Jurkat, Clone E6-1 (cell line): Measurements from ENCODE around the gene ZBTB7C.
"Not testable (repeated sequence)": the region's sequence is repeated elsewhere in the genome, so short reads cannot be mapped to it uniquely, and the experiment has no call there.

ENCODE experiments used
- DNase-seq: peaks from one replicate; pipeline ENCODE4 v3.0.0-alpha.2; 2011; ENCODE audit warnings: low read depth, low spot score
- H3K4me3 ChIP-seq: 2 replicates; pipeline ENCODE4 v1.5.1; 2011; ENCODE audit warnings: mild to moderate bottlenecking, low read length, control low read depth, moderate library complexity

ZBTB7C gene

DNA sequence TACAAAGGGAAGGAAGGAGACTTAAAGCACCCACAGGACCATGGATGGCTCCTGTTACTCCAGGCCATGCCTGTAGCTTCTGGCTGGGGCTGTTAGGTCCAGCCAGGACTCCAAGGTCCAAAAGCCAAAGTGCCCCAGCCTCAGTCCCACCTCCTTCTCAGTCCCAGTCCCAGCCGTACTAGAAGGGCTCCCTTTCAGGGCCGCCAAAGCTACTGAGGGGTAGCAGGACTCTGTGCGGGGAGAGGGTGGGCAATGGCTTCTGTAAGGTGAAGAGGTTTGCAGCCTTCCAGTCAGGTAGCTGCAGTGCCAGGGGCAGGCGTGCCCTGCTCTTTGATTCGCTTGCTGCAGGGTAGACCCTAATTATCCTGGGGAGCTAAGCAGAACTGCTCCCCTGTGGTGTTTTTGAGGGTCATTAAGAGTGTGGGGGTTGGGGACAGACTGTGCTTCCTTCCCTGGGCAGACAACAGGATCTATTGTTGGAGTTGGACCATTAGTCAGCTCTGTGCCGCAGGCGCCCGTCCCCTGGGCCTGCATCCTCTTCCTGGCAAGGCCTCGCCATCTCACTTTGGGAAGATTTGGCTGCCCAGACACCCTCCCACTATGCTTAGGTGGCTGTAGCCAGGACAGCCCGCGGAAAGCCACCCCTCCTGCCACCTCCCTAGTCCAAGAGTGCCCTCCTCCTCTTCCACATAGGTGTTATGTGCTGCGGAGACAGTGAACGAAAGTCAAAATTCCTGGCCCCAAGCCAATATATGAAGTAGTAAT lies 118.8 kb downstream of the ZBTB7C start:
- DNase-seq, result no peak
- no peak overlapping the region for H3K4me3 ChIP-seq

DNA sequence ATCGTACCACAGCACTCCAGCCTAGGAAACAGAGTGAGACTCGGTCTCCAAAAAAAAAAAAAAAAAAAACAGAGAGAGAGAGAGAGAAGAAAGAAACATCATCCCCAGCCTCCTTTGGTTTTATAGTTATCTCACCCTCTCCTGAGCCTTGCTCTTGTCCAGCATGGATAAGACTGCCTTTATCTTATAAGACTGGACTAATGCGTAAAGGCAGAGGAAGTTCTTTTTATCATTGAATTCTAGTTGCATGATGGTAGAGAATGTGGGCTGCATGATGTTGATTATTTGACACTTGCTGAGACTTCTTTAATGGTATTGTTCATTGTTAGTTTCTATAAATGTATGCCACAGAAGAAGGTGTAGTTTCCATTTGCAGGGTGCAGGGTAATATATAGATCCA lies 124.4 kb downstream of the ZBTB7C start:
- H3K4me3 ChIP-seq, result no peak overlapping the region
- DNase-seq, result no peak

DNA sequence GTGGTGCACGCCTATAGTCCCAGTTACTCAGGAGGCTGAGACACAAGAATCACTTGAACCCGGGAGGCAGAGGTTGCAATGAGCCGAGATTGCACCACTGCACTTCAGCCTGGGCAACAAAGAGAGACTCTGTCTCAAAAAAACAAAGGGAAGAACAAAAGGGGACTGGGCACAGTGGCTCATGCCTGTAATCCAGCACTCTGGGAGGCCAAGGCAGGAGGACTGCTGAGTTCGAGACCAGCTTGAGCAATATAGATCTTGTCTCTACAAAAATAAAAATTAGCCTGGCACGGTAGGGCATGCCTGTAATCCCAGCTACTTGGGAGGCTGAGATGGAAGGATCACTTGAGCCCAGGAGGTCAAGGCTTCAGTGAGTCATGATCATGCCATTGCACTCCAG lies 125.2 kb downstream of the ZBTB7C start:
- not testable (repeated sequence) for DNase-seq, H3K4me3 ChIP-seq

DNA sequence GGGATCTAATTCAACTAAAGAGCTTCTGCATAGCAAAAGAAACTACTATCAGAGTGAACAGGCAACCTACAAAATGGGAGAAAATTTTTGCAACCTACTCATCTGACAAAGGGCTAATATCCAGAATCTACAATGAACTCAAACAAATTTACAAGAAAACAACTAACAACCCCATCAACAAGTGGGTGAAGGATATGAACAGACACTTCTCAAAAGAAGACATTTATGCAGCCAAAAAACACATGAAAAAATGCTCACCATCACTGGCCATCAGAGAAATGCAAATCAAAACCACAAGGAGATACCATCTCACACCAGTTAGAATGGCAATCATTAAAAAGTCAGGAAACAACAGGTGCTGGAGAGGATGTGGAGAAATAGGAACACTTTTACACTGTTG lies 127.7 kb downstream of the ZBTB7C start:
- DNase-seq, H3K4me3 ChIP-seq: not testable (repeated sequence)

DNA sequence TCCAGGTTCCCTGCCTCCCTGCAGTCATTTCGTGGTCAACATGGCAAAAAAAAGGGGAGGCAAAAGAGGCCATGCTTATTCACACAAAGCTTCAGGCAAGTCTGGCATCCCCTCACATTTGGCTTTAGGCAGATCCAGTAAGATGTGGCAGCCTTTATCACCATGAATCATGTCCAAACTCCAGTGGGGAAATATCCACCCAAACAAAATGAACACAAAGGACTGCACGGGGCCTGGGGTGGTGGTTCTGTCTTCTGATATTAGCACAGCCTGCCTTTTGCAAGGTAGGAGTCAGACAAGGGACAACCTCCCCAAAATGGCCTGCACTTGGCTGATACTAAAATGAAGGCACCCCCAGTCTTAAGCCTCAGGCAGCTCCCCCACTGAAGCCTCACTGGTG lies 129.9 kb downstream of the ZBTB7C start:
- H3K4me3 ChIP-seq, result no peak overlapping the region
- no peak for DNase-seq

DNA sequence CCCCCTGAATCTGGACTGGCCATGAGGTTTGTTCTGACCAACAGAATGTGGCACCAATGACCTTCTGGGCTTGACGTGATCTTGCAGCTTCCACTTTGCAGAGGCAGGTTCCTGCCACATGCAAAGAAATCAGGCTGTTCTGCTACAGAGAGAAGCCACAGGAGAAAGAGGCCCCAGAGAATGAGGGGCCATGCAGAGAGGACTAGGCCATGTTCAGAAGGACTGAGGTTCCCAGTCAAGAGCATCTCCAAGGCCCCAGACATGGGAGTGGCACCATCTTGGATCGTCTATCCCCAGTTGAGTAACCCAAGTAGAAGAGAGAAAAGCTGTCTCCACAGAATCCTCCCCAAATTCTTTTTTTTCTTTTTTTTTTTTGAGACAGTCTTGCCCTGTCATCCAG lies 131.1 kb downstream of the ZBTB7C start:
- no peak for DNase-seq
- no peak overlapping the region for H3K4me3 ChIP-seq

DNA sequence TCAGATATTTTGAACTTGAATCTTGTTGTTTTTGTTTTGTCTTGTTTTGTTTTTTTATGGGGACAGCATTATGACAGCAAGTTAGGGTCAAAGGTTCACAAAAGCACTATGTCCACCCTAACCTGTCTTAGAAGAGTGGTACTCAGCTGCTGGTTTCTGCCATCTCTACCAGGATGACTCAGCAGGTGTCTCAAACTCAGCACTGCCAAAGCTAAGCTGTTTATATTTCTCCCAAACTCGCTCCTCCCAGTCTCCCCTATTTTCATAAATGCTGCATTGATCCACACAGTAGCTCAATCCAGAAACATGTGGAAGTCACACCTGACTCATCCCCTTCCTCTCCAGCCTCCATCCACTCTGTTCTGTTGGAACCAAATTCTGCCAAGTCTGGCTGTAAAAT lies 134.9 kb downstream of the ZBTB7C start:
- no peak overlapping the region for H3K4me3 ChIP-seq
- no peak for DNase-seq

DNA sequence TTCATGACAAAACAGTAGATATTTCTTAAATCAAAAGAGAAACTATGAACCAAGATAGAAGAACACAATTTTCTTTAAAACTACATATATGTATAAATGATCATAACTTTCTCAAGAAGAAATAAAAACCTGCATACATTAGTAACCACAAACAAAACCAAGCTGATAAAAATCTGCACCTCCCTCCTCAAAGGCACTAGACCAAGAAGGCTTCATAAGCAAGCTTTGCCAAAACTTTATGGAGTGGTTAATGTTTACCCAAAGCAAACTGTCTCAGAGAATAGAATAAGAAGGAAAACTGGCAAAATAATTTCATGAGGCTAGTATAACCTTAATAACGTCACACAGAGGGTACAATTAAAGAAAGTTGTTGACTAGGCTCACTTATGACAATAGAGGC lies 138.3 kb downstream of the ZBTB7C start:
- no peak overlapping the region for H3K4me3 ChIP-seq
- peak; percentile 26 for DNase-seq

DNA sequence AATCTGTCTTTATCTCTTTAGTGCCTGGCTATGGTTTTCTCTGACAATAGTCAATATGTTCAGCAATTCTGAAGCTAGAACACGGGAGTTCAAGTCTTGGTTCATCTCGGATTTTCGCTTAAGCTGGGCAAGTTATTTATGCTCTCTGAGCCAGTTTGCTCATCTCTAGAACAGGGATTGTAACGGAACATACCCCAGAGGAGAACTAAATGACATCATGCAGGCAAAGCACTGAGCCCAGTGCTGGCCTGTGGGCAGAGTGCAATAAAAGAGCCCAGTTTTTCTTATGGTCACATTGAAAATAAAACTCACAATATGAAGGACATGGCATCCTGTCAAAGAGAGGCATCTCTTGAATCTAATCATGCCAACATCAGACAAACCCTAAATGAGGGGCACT lies 143.9 kb downstream of the ZBTB7C start:
- no peak for DNase-seq

DNA sequence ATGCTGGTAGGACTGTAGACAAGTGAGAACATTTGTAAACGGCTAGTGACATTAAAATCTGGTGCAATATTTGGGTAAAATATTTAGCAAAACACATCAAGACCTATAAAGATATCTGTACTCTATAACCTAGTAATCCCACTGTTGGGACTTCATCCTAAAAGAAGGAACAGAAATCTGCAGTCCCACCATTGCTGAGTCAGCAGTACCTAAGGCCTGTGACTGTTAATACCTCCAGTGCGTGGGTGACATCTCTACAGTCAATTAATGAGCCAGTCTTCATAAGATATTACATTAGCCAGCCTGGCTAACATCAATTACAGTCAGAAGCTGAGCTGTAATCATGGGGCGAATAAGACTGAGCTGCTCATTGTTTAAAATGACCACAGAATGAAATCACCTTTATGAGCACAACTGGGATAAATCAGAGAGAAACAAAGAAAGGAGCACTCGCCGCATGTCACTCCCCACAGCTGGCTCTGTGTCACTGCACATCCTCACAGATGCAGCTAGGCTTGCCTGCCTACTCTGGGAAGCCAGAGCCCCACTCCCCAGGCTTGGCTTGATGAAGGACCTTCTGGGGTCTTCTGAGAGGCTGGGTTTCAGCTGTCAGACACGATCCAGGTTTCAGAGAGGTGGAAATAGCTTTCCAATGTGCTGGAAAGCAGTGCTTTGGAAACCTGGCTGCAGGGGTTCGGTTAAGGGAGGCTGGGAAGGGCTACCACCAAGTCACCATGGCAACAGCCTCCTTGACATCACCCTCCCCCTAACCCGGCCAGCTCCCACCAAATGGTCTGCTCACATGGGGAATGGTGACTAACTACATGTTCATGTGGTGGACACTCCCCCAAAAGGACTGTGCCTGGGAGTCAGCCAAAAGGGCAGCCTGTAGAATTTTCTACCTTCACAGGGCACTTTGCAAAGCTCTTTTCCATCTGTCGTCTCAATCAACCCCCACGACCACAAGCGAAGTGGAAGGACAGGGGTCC lies 145.0 kb downstream of the ZBTB7C start:
- DNase-seq, result no peak
- no peak overlapping the region for H3K4me3 ChIP-seq

More for the DNA sequence above, 143.9 kb downstream of the ZBTB7C start:
- no peak overlapping the region for H3K4me3 ChIP-seq

DNA sequence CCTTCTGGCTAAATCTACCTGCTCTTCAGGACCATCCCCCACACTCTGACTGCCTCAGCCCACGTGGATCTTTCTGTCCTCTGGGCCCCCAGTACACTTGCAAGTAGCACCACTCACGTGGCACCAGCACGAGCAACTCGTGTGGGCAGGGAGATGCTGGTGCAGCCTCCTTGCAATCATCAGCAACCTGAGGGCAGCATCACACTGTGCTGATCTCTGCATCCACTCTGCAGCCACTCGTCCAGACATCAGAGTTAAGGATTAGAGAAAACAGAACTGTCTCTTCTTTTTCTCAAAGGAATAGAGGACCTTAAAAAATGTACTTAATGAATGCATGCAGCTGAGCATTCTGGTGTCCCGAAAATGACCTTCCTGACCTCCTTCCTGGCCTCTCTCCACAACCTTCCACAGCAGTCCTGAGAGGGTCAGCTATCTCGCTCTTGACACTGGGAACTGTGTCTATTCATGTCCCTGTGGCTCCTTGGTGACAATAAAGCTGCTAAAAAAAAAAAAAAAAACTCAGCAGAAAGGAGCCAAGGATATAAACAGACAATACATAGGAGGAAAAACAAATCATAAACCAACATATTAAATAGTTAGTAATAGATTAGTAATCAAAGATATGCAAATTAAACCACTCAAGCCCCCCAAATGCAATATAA lies 145.9 kb downstream of the ZBTB7C start:
- no peak overlapping the region for H3K4me3 ChIP-seq
- no peak for DNase-seq

DNA sequence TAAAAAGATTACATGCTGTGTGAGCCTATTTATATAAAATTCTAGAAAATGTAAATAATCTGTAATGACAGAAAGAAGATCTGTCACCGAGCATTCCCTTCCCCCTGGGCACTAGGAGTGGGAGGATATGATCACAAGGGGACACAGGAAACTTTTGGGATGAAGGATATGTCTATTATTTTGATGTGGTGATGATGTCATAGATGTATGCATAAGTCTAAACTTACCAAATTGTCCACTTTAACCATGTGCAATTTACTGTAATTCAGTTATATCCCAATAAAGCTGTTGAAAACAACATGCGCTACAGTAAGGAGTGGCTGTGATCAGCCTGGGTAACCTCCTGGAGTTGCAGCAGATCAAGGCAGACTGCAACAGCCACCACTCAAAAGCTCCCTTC lies 148.9 kb downstream of the ZBTB7C start:
- DNase-seq, result no peak
- H3K4me3 ChIP-seq, result no peak overlapping the region

DNA sequence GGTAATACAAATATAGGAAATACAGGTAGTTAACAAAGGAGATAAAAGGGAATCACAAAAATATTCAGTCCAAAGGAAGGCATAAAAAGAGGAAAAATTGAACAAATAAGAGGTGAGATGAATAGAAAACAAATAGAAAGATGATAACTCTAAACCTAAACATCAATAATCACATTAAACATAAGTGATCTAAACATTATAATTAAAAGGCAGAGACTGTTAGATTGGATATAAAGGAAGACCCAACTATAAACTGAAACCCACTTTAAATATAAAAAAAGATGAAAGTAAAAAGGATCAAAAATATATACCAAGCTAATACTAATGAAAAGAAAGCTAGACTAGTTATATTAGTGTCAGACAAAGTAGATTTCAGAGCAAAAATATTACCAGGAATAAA lies 152.3 kb downstream of the ZBTB7C start:
- H3K4me3 ChIP-seq, result no peak overlapping the region
- DNase-seq, result no peak

DNA sequence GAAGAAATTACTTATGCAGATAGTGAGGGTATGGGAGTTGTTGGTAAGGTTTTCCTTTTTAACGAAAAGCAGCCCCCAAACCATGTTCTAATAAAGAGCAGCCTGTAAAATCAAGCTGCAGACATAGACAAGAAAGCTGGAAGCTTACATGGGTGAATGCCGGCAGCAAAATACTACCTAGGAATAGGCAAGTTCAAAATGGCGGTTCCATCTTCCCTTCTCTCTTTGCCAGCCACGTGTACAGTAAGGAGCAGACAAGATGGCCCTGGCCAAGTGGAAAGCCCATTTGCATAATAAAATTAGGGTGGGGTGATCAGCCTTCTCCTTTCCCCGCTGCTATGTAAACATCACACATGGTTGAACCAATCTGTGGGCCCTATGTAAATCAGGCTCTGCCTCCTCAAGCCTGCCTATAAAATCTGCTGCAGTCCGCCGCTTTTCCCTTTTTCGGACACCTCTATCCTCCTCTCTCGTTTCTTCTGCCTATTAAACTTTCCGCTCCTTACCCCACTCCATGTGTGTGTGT lies 155.0 kb downstream of the ZBTB7C start:
- DNase-seq, result no peak
- H3K4me3 ChIP-seq, result no peak overlapping the region

DNA sequence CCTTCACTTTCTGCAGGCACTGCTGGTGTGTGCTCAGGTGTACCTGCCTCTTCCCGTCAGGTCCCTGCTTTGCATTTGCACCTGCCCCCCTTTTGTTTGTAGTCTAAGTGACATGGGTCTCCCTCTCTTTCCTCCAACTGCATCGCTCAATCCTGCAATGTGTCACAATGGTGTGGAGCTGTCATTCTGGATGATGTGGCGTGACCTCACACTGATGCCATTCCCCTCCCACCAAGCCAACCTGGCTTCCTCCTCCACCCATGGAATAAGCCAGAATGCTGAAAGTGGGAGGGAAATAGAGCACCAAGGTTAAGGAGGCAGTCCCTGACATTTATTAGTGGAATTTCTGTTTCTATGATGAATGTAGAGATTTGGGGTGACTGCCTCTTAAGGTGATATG lies 156.7 kb downstream of the ZBTB7C start:
- DNase-seq, result no peak
- H3K4me3 ChIP-seq, result no peak overlapping the region

DNA sequence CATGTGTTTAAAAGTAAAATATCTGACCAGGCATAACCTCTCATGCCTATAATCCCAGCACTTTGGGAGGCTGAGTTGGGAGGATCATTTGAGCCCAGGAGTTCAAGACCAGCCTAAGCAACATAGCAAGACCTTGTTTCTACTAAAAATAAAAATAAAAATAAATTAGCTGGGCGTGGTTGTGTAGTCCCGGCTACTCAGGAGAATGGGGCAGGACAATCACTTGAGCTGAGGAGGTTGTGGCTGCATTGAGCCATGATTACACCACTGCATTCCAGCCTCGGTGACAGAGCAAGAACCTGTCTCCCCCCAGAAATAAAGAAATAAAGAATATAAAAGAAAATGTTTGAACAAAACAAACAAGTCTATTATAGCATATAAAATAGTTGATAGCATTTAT lies 158.3 kb downstream of the ZBTB7C start:
- no peak overlapping the region for H3K4me3 ChIP-seq
- DNase-seq, result no peak

DNA sequence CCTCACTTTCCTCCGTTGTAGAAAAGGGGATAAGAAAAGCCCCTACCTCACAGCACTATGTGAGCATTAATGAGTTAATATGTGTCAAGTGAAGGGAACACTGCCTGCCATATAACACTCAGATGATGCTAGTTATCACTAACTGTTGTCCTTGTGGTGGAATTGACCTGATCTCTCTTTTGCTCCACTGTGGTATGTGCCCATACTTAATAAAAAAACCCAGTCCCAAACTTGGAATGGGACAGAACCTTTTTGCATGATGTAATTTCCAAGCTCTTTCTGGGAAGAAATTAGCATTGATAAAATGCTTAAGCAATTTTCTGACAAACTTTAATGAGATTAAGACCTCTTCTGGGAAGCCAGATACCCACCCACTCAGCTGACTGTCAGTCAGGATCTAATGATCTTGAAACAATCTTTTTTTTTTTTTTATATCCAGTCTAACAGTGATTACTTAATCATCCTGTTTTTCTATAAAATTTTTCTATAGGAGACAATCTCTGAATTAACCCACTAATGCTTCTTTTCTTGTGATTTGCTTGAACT lies 158.7 kb downstream of the ZBTB7C start:
- DNase-seq, result no peak
- H3K4me3 ChIP-seq, result no peak overlapping the region

DNA sequence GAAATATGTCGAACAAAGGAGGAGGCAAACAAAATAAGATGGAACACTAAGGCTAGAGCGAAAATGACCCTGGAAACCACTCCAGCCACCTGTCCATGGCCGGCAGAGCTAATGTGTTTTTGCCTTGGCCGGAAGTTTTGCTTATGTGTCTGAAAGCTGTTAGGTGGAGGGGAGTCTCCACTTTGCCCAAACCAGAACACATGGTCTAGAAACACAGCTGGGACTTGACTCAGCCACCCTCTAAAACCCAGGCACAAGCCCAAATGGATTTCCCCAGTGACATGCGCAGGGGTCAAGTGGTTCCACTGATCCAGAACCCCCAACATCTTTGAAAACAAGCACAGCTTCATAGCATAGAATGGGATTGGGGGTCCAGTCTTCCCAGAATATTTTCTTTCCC lies 159.3 kb downstream of the ZBTB7C start:
- H3K4me3 ChIP-seq, result no peak overlapping the region
- DNase-seq, result no peak

DNA sequence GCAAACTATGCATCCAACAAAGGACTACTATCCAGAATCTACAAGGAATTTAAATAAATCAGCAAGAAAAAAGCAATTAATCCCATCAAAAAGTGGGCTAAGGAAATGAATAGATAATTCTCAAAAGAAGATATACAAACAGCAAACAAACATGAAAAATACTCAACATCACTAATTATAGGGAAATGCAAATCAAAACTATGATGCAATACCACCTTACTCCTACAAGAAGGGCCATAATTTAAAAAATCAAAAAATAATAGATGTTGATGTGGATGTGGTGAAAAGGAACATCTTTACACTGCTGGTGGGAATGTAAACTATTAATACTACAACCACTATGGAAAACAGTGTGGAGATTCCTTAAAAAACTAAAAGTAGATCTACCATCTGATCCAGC lies 164.7 kb downstream of the ZBTB7C start:
- no peak for DNase-seq
- no peak overlapping the region for H3K4me3 ChIP-seq
